ENCODE results near the gene CDPF1. TPM values are rescaled to one million over a fixed set of nuclear protein-coding genes. Genes with fewer than 3 reads are reported as not detected.

CDPF1 gene
- total and polyA plus RNA-seq, 2 experiments from 2014 or later, result 12.9 to 14.7 TPM

GRCh38 chr22:46274381-46274780, 24.3 kb upstream of the CDPF1 start:
- TF ChIP-seq EZH2phosphoT487 (IDR thresholded peaks at IDR 0.05; ENCODE audit: insufficient read depth, low read depth) (no peak), EZH2 (IDR thresholded peaks at IDR 0.05; ENCODE audit: insufficient read depth, poor library complexity, severe bottlenecking) (no peak)
- Histone ChIP-seq H2AFZ (no peak overlapping the region), H4K20me1 (ENCODE audit: insufficient read depth) (no peaks in the 10 kb centered on the region), H3K9me3 (ENCODE audit: low read depth) (no peaks in the 10 kb centered on the region), H3K4me1 (ENCODE audit: insufficient read depth) (no peaks in the 10 kb centered on the region), H3K36me3 (ENCODE audit: low read depth) (peaks cover 18% of the 10 kb centered on the region), H3K9ac (no peak overlapping the region), H3K27ac (no peak overlapping the region), H3K27me3 (replicated peaks; ENCODE audit: insufficient read depth) (no peaks in the 10 kb centered on the region), H3K9me2 (ENCODE audit: insufficient read depth) (no peaks in the 10 kb centered on the region), H3K79me2 (ENCODE audit: insufficient read depth) (no peaks in the 10 kb centered on the region), H3F3A (ENCODE audit: insufficient read depth) (no peaks in the 10 kb centered on the region), H3K4me3 (no peak overlapping the region), H3K4me2 (ENCODE audit: unreplicated experiment) (no peak overlapping the region)
- no peak for DNase-seq
- in situ Hi-C loops (cut with MboI), result no loop called here
- WGBS, 2 experiments (ENCODE audit: low coverage in 1 of 2, low lambda C conversion rate in 2 of 2, missing lambda C conversion rate in 2 of 2), result 92 to 97% methylated on average over 8 of the region's 8 CpGs

GRCh38 chr22:46273432-46274148, 23.5 kb upstream of the CDPF1 start:
- Histone ChIP-seq H3K27ac (no peak overlapping the region), H3K9me2 (ENCODE audit: insufficient read depth) (no peaks in the 10 kb centered on the region), H3K4me3 (no peak overlapping the region), H3K9me3 (ENCODE audit: low read depth) (no peaks in the 10 kb centered on the region), H2AFZ (no peak overlapping the region), H3K79me2 (ENCODE audit: insufficient read depth) (no peaks in the 10 kb centered on the region), H3K9ac (no peak overlapping the region), H3K4me2 (ENCODE audit: unreplicated experiment) (no peak overlapping the region), H3F3A (ENCODE audit: insufficient read depth) (no peaks in the 10 kb centered on the region), H4K20me1 (ENCODE audit: insufficient read depth) (no peaks in the 10 kb centered on the region), H3K27me3 (replicated peaks; ENCODE audit: insufficient read depth) (no peaks in the 10 kb centered on the region), H3K36me3 (ENCODE audit: low read depth) (peaks cover 18% of the 10 kb centered on the region), H3K4me1 (ENCODE audit: insufficient read depth) (peaks cover 6% of the 10 kb centered on the region; the same call in 1 of the 2 replicates)
- 87 to 88% methylated on average over 12 of the region's 12 CpGs for WGBS, 2 experiments (ENCODE audit: low coverage in 1 of 2, low lambda C conversion rate in 2 of 2, missing lambda C conversion rate in 2 of 2)
- no peak for DNase-seq
- TF ChIP-seq EZH2phosphoT487 (IDR thresholded peaks at IDR 0.05; ENCODE audit: insufficient read depth, low read depth) (no peak), EZH2 (IDR thresholded peaks at IDR 0.05; ENCODE audit: insufficient read depth, poor library complexity, severe bottlenecking) (no peak)
- in situ Hi-C loops (cut with MboI), result no loop called here

GRCh38 chr22:46272762-46273431, 22.8 kb upstream of the CDPF1 start:
- Histone ChIP-seq H3K9me3 (ENCODE audit: low read depth) (no peaks in the 10 kb centered on the region), H3K27ac (no peak overlapping the region), H3K4me2 (ENCODE audit: unreplicated experiment) (no peak overlapping the region), H3K79me2 (ENCODE audit: insufficient read depth) (no peaks in the 10 kb centered on the region), H3K9ac (no peak overlapping the region), H3K4me1 (ENCODE audit: insufficient read depth) (peaks cover 9% of the 10 kb centered on the region; the same call in 1 of the 2 replicates), H3K4me3 (no peak overlapping the region), H3F3A (ENCODE audit: insufficient read depth) (no peaks in the 10 kb centered on the region), H2AFZ (no peak overlapping the region), H3K36me3 (ENCODE audit: low read depth) (peaks cover 18% of the 10 kb centered on the region), H3K9me2 (ENCODE audit: insufficient read depth) (no peaks in the 10 kb centered on the region), H4K20me1 (ENCODE audit: insufficient read depth) (no peaks in the 10 kb centered on the region), H3K27me3 (replicated peaks; ENCODE audit: insufficient read depth) (no peaks in the 10 kb centered on the region)
- no peak for DNase-seq
- TF ChIP-seq EZH2phosphoT487 (IDR thresholded peaks at IDR 0.05; ENCODE audit: insufficient read depth, low read depth), result no peak
- WGBS, 2 experiments (ENCODE audit: low coverage in 1 of 2, low lambda C conversion rate in 2 of 2, missing lambda C conversion rate in 2 of 2), result 97% methylated on average over 11 to 12 of the region's 12 CpGs
- in situ Hi-C loops (cut with MboI), result no loop called here

- H3K9me2 ChIP-seq (ENCODE audit: insufficient read depth), result no peaks in the 10 kb centered on the region
- H3K4me2 ChIP-seq (ENCODE audit: unreplicated experiment), result no peak overlapping the region
- H3K79me2 ChIP-seq (ENCODE audit: insufficient read depth), result no peaks in the 10 kb centered on the region
- no peak for DNase-seq
- no peak overlapping the region for H3K4me3 ChIP-seq
- H3F3A ChIP-seq (ENCODE audit: insufficient read depth), result no peaks in the 10 kb centered on the region
- no peaks in the 10 kb centered on the region for H4K20me1 ChIP-seq (ENCODE audit: insufficient read depth)
- H3K9ac ChIP-seq, result no peak overlapping the region
- no peak for TF ChIP-seq EZH2 (IDR thresholded peaks at IDR 0.05; ENCODE audit: insufficient read depth, poor library complexity, severe bottlenecking)
- TF ChIP-seq EZH2phosphoT487 (IDR thresholded peaks at IDR 0.05; ENCODE audit: insufficient read depth, low read depth), result no peak
- H3K27ac ChIP-seq, result no peak overlapping the region
- no peaks in the 10 kb centered on the region for H3K9me3 ChIP-seq (ENCODE audit: low read depth)
- peaks cover 11% of the 10 kb centered on the region; the same call in 1 of the 2 replicates for H3K4me1 ChIP-seq (ENCODE audit: insufficient read depth)
- in situ Hi-C loops (cut with MboI), result no loop called here
- peaks cover 18% of the 10 kb centered on the region for H3K36me3 ChIP-seq (ENCODE audit: low read depth)
- 94 to 97% methylated on average over 8 of the region's 8 CpGs for WGBS, 2 experiments (ENCODE audit: low coverage in 1 of 2, low lambda C conversion rate in 2 of 2, missing lambda C conversion rate in 2 of 2)
- no peaks in the 10 kb centered on the region for H3K27me3 ChIP-seq (replicated peaks; ENCODE audit: insufficient read depth)
- no peak overlapping the region for H2AFZ ChIP-seq
Observed at GRCh38 chr22:46272196-46272595, 22.1 kb upstream of the CDPF1 start.

Measured in GM23248 (cell line).